Measurements from ENCODE around the gene BRMS1L. TPM values are rescaled to one million over a fixed set of nuclear protein-coding genes. Genes with fewer than 3 reads are reported as not detected.

Gene BRMS1L
- total and polyA plus RNA-seq, 2 of the 13 experiments (the other 11 are each of a cell fraction or from before 2014, with no cell fraction given): 21.1 to 23.8 TPM

GRCh38 chr14:35789651-35790050, 36.5 kb upstream of the BRMS1L start (continued):
- TF ChIP-seq HNF4G (IDR thresholded peaks at IDR 0.05; ENCODE audit: borderline replicate concordance, low read depth, low read length) (no peak), HNF4G (CRISPR knock-in tag; IDR thresholded peaks at IDR 0.05; ENCODE audit: borderline replicate concordance, low read depth) (no peak), ZNF615 (CRISPR knock-in tag; IDR thresholded peaks at IDR 0.05; ENCODE audit: borderline replicate concordance) (no peak), ZNF724P (CRISPR knock-in tag; IDR thresholded peaks at IDR 0.05; ENCODE audit: borderline replicate concordance) (0 out of 2 replicates have a peak, but pooled peaks have one; percentile 41), ARNT (IDR thresholded peaks at IDR 0.05) (no peak), AGO2 (optimal IDR thresholded peaks at IDR 0.05; ENCODE audit: low read depth, low read length) (no peak), TEAD3 (CRISPR knock-in tag; optimal IDR thresholded peaks at IDR 0.05; ENCODE audit: borderline replicate concordance) (peak; percentile 38), ATM (IDR thresholded peaks at IDR 0.05; ENCODE audit: borderline replicate concordance) (no peak), GMEB2 (CRISPR knock-in tag; IDR thresholded peaks at IDR 0.05; ENCODE audit: low read depth) (no peak), ZNF7 (CRISPR knock-in tag; IDR thresholded peaks at IDR 0.05) (no peak)
- TF ChIP-seq, protein P1, sequence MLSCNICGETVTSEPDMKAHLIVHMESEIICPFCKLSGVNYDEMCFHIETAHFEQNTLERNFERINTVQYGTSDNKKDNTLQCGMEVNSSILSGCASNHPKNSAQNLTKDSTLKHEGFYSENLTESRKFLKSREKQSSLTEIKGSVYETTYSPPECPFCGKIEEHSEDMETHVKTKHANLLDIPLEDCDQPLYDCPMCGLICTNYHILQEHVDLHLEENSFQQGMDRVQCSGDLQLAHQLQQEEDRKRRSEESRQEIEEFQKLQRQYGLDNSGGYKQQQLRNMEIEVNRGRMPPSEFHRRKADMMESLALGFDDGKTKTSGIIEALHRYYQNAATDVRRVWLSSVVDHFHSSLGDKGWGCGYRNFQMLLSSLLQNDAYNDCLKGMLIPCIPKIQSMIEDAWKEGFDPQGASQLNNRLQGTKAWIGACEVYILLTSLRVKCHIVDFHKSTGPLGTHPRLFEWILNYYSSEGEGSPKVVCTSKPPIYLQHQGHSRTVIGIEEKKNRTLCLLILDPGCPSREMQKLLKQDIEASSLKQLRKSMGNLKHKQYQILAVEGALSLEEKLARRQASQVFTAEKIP (CRISPR knock-in tag; IDR thresholded peaks at IDR 0.05; ENCODE audit: borderline replicate concordance): no peak

DNA sequence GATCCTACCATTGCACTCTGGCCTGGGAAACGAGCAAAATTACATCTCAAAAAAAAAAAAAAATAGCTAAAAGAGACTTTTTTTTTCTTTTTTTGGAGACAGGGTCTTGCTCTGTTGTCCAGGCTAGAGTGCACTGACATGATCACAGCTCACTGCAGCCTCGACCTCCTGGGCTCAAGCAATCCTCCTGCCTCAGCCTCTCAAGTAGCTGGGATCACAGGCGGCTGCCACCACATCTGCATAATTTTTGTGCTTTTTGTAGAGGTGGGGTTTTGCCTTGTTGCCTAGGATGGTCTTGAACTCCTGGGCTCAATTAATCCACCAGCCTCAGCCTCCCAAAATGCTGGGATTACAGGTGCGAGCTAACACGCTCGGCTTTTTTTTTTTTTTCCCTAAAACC, 28.3 kb upstream of the BRMS1L start:
- FAIRE-seq (no peak), DNase-seq (ENCODE audit: low spot score) (no peak), ATAC-seq (no peak)
- no peak overlapping the region for H3K4me3 ChIP-seq (replicated peaks in 1 of 3; ENCODE audit: insufficient read depth in 1 of 3, low read depth in 2 of 3, low read length in 3 of 3)
- POLR2A ChIA-PET: interaction anchor here (0.9 kb wide), 1 partner anchor 11 kb away, joined by 3 read pairs; the partner anchor contains the start of gene RALGAPA1
- in situ Hi-C loops (cut with HindIII; ENCODE audit: extremely low pct_ligation_motif_present, low pct_unique_long_range_greater_than_20kb): no loop called here
- H4K20me1 ChIP-seq (ENCODE audit: insufficient read depth, low read length): peaks cover 27% of the 10 kb centered on the region
- CTCF ChIA-PET (ENCODE audit: low intra/inter-chr PET ratio, low total read pairs): no interaction called here
- no peaks in the 10 kb centered on the region for H3K9me3 ChIP-seq (ENCODE audit: low read length)
- H3K36me3 ChIP-seq (replicated peaks in 1 of 2; ENCODE audit: control insufficient read depth in 1 of 2, insufficient read depth in 2 of 2, low read length in 2 of 2): peaks cover 3 to 7% of the 10 kb centered on the region in 2 experiments; a peak in 3 of 5 replicates
- H3K27me3 ChIP-seq (ENCODE audit: control insufficient read depth in 1 of 2, insufficient read depth in 2 of 2, low read length in 2 of 2): no peaks in the 10 kb centered on the region
- BruUV-seq (replicated peaks): no TSS peak
- intact Hi-C loops (cut with micrococcal nuclease; ENCODE audit: unreplicated experiment): no loop called here
- WGBS (ENCODE audit: low lambda C conversion rate): 97% methylated on average over 6 of the region's 6 CpGs
- H3K9ac ChIP-seq (ENCODE audit: insufficient read depth, low read depth, low read length): no peak overlapping the region
- no peak overlapping the region for H3K4me2 ChIP-seq (ENCODE audit: low read depth, low read length)
- no peak overlapping the region for H2AFZ ChIP-seq (ENCODE audit: low read length)
- peaks cover 94% of the 10 kb centered on the region for H3K79me2 ChIP-seq (ENCODE audit: insufficient read depth, low read length)
- H3K27ac ChIP-seq (ENCODE audit: extremely low read length, insufficient read depth, low read length): no peak overlapping the region
- H3K4me1 ChIP-seq (ENCODE audit: insufficient read depth, low read length): peaks cover 43% of the 10 kb centered on the region
- TF ChIP-seq, protein P2, sequence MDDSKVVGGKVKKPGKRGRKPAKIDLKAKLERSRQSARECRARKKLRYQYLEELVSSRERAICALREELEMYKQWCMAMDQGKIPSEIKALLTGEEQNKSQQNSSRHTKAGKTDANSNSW (CRISPR knock-in tag; IDR thresholded peaks at IDR 0.05; ENCODE audit: borderline replicate concordance): no peak
- TF ChIP-seq TBL1XR1 (IDR thresholded peaks at IDR 0.05; ENCODE audit: borderline replicate concordance, low read length, partially characterized antibody): no peak
- TF ChIP-seq ZNF10 (CRISPR knock-in tag; IDR thresholded peaks at IDR 0.05; ENCODE audit: borderline replicate concordance, low read depth): no peak
- peak; percentile 58 for TF ChIP-seq ZNF18 (CRISPR knock-in tag; IDR thresholded peaks at IDR 0.05; ENCODE audit: insufficient replicate concordance)
- 0 out of 2 replicates have a peak, but pooled peaks have one; percentile 75 for TF ChIP-seq EED (CRISPR knock-in tag; IDR thresholded peaks at IDR 0.05)
- TF ChIP-seq SMAD3 (CRISPR knock-in tag; IDR thresholded peaks at IDR 0.05): no peak

All from HepG2 (cell line).